ENCODE results near the gene TEAD1. TPM values are rescaled to one million over a fixed set of nuclear protein-coding genes. Genes with fewer than 3 reads are reported as not detected.
A peak's percentile ranks its signal among the peaks of the same experiment; 100 is the strongest.

Gene TEAD1
- total and polyA plus RNA-seq, 2 donors (not counting 3 experiments of a cell fraction or from before 2014, with no cell fraction given) = 15.3 to 49.0 TPM

DNA sequence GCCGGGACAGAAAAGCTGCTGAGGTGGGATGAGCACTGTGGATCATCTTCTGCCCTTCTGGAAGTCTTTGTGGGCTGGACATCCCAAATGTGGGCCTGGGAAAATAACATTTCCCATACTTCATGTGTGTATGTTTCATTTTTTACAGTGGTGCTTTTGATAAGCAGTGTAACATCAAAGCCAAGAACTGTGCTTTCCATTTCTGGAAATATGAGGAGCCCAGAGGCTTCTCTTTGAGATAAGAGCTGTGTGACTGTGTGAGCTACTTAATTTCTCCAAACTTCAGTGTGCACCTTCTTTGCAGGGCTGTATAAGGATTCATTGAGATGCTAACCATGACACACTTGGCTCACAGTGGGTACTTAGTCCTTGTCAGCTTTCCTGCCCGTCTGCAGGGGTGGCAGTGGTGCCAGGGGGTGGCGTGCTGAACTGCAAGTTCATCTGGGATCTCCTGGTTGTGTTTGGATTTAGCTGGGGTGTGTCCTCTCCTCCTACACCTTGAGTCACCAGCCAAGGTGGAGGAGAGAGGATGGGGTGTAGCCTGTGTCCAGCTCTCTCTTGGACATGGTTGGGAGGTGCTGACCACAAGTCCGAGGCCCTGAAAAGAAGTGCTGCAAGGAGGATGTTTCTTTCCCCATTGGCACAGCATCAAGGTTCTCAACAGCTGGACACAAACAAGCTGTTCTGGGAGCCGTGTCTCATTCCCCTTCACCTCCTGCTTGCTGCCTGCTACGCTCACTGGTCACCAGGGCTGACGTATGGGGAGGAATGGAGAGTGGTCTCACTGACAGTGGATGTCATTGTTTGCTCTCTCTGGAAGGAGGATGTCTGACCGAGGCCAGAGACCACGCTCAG lies 139.4 kb downstream of the TEAD1 start:
- dilution Hi-C loops (cut with MboI; ENCODE audit: extremely low pct_ligation_motif_present, low sequenced_read_pairs) = no loop called here
- Histone ChIP-seq H3K9me1 (replicated peaks; ENCODE audit: control insufficient read depth, extremely low read depth, insufficient read depth, low read length) (no peaks in the 10 kb centered on the region), H3K4me3 (replicated peaks in 1 of 3; ENCODE audit: insufficient read depth in 1 of 3, low read depth in 1 of 3, low read length in 3 of 3) (no peak overlapping the region), H3K9ac (replicated peaks; ENCODE audit: extremely low read depth, insufficient read depth, low read length) (no peak overlapping the region), H3K4me1 (ENCODE audit: control insufficient read depth, extremely low read depth, insufficient read depth, low read length) (peaks cover 15% of the 10 kb centered on the region), H3K9me3 (replicated peaks; ENCODE audit: control insufficient read depth, insufficient read depth, low read length) (no peaks in the 10 kb centered on the region), H2AFZ (ENCODE audit: low read depth, low read length) (no peak overlapping the region), H3K79me2 (ENCODE audit: control insufficient read depth, insufficient read depth, low read length) (peaks cover 13% of the 10 kb centered on the region), H3K4me2 (ENCODE audit: insufficient read depth, low read length) (no peak overlapping the region), H3K27ac (ENCODE audit: insufficient read depth, low read depth, low read length) (no peak overlapping the region), H3K27me3 (ENCODE audit: control insufficient read depth in 2 of 2, insufficient read depth in 2 of 2, low read length in 2 of 2) (no peaks in the 10 kb centered on the region), H3K36me3 (ENCODE audit: control insufficient read depth in 2 of 2, extremely low read depth in 1 of 2, insufficient read depth in 2 of 2, low read length in 2 of 2) (no peaks in the 10 kb centered on the region), H4K20me1 (replicated peaks; ENCODE audit: control insufficient read depth, extremely low read depth, insufficient read depth, low read length) (no peaks in the 10 kb centered on the region)
- intact Hi-C loops (cut with micrococcal nuclease) = loop anchor here (1.0 to 2.0 kb wide), 4 partner anchors 10 to 139 kb away; partner anchors contain the start of gene TEAD1
- FAIRE-seq (no peak), DNase-seq (ENCODE audit: low read depth, low spot score) (peak; percentile 17)
- CTCF ChIA-PET = interaction anchor here (0.9 to 3.9 kb wide), 13 partner anchors 10 to 482 kb away, joined by 3 to 22 read pairs (median 5); partner anchors contain the start of genes PARVA and TEAD1
- POLR2A ChIA-PET = interaction anchor here (0.6 kb wide), 1 partner anchor 289 kb away, joined by 4 read pairs; no protein-coding TSS in a partner anchor
- TF ChIP-seq EZH2 (IDR thresholded peaks at IDR 0.05; ENCODE audit: borderline replicate concordance, low read depth, low read length, severe bottlenecking) = no peak
- no peak for TF ChIP-seq POLR2AphosphoS5 (IDR thresholded peaks at IDR 0.05; ENCODE audit: insufficient read depth, low read depth, low read length)
- TF ChIP-seq, protein P1, sequence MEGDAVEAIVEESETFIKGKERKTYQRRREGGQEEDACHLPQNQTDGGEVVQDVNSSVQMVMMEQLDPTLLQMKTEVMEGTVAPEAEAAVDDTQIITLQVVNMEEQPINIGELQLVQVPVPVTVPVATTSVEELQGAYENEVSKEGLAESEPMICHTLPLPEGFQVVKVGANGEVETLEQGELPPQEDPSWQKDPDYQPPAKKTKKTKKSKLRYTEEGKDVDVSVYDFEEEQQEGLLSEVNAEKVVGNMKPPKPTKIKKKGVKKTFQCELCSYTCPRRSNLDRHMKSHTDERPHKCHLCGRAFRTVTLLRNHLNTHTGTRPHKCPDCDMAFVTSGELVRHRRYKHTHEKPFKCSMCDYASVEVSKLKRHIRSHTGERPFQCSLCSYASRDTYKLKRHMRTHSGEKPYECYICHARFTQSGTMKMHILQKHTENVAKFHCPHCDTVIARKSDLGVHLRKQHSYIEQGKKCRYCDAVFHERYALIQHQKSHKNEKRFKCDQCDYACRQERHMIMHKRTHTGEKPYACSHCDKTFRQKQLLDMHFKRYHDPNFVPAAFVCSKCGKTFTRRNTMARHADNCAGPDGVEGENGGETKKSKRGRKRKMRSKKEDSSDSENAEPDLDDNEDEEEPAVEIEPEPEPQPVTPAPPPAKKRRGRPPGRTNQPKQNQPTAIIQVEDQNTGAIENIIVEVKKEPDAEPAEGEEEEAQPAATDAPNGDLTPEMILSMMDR (IDR thresholded peaks at IDR 0.05; ENCODE audit: extremely low read depth in 1 of 2, insufficient read depth in 1 of 2, low read depth in 1 of 2, low read length in 2 of 2) = no peak
- no peak for TF ChIP-seq MYC (IDR thresholded peaks at IDR 0.05; ENCODE audit: low read depth, low read length)
- TF ChIP-seq FOS (IDR thresholded peaks at IDR 0.05; ENCODE audit: borderline replicate concordance, insufficient read depth, low read length) = no peak
- TF ChIP-seq JUN (IDR thresholded peaks at IDR 0.05; ENCODE audit: borderline replicate concordance, insufficient read depth, insufficient read length, low read depth) = no peak
- TF ChIP-seq, protein P2, sequence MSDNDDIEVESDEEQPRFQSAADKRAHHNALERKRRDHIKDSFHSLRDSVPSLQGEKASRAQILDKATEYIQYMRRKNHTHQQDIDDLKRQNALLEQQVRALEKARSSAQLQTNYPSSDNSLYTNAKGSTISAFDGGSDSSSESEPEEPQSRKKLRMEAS (IDR thresholded peaks at IDR 0.05; ENCODE audit: insufficient read depth, insufficient read length) = no peak
- TF ChIP-seq POLR2A (IDR thresholded peaks at IDR 0.05; ENCODE audit: low read depth, low read length) = no peak
- TF ChIP-seq GATA2 (IDR thresholded peaks at IDR 0.05; ENCODE audit: insufficient read depth, insufficient read length, low read depth, low read length) = no peak
- BruUV-seq (replicated peaks) = no TSS peak
